ENCODE measurements around the gene TRIM28. TPM values are rescaled to one million over a fixed set of nuclear protein-coding genes. Genes with fewer than 3 reads are reported as not detected.

TRIM28 gene
- total and polyA plus RNA-seq, 9 of the 15 experiments (the other 6 are each of a cell fraction or from before 2014, with no cell fraction given), result 12.1 to 797 (median 490) TPM

DNA sequence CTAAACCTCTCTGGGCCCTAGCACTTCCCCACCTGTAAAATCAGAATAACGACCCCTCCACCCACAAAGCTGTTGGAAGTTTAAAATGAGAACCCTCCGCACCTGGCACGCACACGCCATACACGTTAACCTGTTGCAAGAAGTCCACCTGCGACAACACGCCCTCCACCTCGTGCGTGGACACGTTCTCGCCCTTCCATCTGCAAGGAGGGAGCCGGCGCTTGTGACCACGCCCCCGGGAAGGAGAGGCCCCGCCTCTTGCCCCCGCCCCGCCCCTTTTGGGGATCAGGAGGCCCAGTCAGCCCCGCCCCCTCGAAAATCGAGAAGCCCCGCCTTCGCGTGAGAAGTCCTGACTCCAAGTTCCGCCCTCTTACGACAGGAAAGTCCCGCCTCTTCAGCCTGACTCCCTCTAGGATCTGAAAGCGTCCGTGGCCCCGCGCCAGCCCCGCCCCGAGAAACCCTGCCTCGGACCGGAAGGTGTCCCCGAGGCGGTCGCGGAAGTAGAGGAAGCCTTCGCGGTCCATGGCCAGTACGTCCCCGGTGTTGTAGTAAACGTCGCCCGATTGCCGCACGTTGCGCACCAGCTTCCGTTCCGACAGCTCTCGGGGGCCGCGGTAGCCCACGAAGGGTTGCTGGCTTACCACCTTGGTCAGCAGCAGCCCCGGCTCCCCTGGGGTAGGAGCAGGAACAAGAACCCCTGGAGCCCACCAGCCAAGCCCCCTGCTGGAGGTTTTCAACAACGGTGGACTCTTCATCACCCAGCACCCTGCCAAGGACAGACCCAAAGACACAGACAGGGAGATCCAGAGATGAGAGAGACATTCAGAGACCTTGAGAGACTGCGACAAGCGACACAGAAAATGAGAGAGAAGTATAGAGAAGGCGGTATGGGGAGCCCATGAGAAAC is 44.6 kb upstream of the TRIM28 start (continued):
- TF ChIP-seq ZBTB2 (IDR thresholded peaks at IDR 0.05) (no peak; the same call in 1 of the 2 replicates), HDGF (IDR thresholded peaks at IDR 0.05) (peak; percentile 26; the same call in 1 of the 2 replicates), POU5F1 (IDR thresholded peaks at IDR 0.05; ENCODE audit: borderline replicate concordance, low read depth, low read length, partially characterized antibody) (no peak), BRF1 (IDR thresholded peaks at IDR 0.05; ENCODE audit: borderline replicate concordance, extremely low read depth, insufficient read length) (no peak), ZBTB1 (CRISPR knock-in tag; IDR thresholded peaks at IDR 0.05; ENCODE audit: borderline replicate concordance, low read depth) (no peak; the same call in 1 of the 2 replicates), GTF2A2 (tag; IDR thresholded peaks at IDR 0.05) (0 out of 2 replicates have a peak, but pooled peaks have one; percentile 69), ZNF76 (CRISPR knock-in tag; IDR thresholded peaks at IDR 0.05; ENCODE audit: borderline replicate concordance) (no peak), ZNF280B (CRISPR knock-in tag; IDR thresholded peaks at IDR 0.05) (no peak), XRCC5 (IDR thresholded peaks at IDR 0.05; ENCODE audit: low read depth, low read length) (peak; percentile 98), RBM17 (IDR thresholded peaks at IDR 0.05; ENCODE audit: borderline replicate concordance, low read depth, low read length) (no peak), MECOM (CRISPR knock-in tag; IDR thresholded peaks at IDR 0.05) (no peak), SAFB (IDR thresholded peaks at IDR 0.05; ENCODE audit: borderline replicate concordance, low read depth, low read length) (peak; percentile 48; the same call in 1 of the 2 replicates), ZNF584 (CRISPR knock-in tag; IDR thresholded peaks at IDR 0.05; ENCODE audit: low read depth) (no peak), CBX1 (IDR thresholded peaks at IDR 0.05; ENCODE audit: low read depth) (peak; percentile 91), RBM22 (IDR thresholded peaks at IDR 0.05; ENCODE audit: low read depth, low read length, poor library complexity, severe bottlenecking) (peak; percentile 74), ZNF274 (IDR thresholded peaks at IDR 0.05; ENCODE audit: borderline replicate concordance, low read depth, low read length) (no peak), SIN3B (IDR thresholded peaks at IDR 0.05; ENCODE audit: low read depth) (peak; percentile 94), RHOXF2B (CRISPR knock-in tag; conservative IDR thresholded peaks at IDR 0.05) (no peak), MTA3 (IDR thresholded peaks at IDR 0.05; ENCODE audit: borderline replicate concordance) (peak; percentile 90; the same call in 1 of the 2 replicates), PHF21A (IDR thresholded peaks at IDR 0.05; ENCODE audit: borderline replicate concordance, low read depth) (peak; percentile 64; the same call in 1 of the 2 replicates)
- TF ChIP-seq, protein P1, sequence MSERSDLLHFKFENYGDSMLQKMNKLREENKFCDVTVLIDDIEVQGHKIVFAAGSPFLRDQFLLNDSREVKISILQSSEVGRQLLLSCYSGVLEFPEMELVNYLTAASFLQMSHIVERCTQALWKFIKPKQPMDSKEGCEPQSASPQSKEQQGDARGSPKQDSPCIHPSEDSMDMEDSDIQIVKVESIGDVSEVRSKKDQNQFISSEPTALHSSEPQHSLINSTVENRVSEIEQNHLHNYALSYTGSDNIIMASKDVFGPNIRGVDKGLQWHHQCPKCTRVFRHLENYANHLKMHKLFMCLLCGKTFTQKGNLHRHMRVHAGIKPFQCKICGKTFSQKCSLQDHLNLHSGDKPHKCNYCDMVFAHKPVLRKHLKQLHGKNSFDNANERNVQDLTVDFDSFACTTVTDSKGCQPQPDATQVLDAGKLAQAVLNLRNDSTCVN (CRISPR knock-in tag; IDR thresholded peaks at IDR 0.05), result peak; percentile 64; the same call in 1 of the 2 replicates
- TF ChIP-seq, protein P2, sequence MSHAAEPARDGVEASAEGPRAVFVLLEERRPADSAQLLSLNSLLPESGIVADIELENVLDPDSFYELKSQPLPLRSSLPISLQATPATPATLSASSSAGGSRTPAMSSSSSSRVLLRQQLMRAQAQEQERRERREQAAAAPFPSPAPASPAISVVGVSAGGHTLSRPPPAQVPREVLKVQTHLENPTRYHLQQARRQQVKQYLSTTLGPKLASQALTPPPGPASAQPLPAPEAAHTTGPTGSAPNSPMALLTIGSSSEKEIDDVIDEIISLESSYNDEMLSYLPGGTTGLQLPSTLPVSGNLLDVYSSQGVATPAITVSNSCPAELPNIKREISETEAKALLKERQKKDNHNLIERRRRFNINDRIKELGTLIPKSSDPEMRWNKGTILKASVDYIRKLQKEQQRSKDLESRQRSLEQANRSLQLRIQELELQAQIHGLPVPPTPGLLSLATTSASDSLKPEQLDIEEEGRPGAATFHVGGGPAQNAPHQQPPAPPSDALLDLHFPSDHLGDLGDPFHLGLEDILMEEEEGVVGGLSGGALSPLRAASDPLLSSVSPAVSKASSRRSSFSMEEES (CRISPR knock-in tag; IDR thresholded peaks at IDR 0.05), result no peak

Data from K562 (cell line).